ENCODE results near the gene MED9. TPM values are rescaled to one million over a fixed set of nuclear protein-coding genes. Genes with fewer than 3 reads are reported as not detected.

The MED9 gene
- total RNA-seq, 4 donors from 2014 or later, result 3.2 to 17.4 (median 13.4) TPM

GRCh38 chr17:17434477-17434876, 42.3 kb upstream of the MED9 start:
- no peak for TF ChIP-seq CTCF (IDR thresholded peaks at IDR 0.05)
- TF ChIP-seq POLR2A (IDR thresholded peaks at IDR 0.05), result no peak
- Histone ChIP-seq H3K4me3 (no peak overlapping the region), H3K27ac (no peak overlapping the region), H3K27me3 (no peaks in the 10 kb centered on the region), H3K4me1 (no peaks in the 10 kb centered on the region), H3K9me3 (no peaks in the 10 kb centered on the region), H3K36me3 (no peaks in the 10 kb centered on the region)
- intact Hi-C loops (cut with DNase I; ENCODE audit: low total_unique reads), result no loop called here
- no peak for DNase-seq

- no peak overlapping the region for H3K27ac ChIP-seq
Observed at GRCh38 chr17:17435323-17435722, 41.5 kb upstream of the MED9 start.

GRCh38 chr17:17437461-17437860, 39.3 kb upstream of the MED9 start:
- no peaks in the 10 kb centered on the region for H3K36me3 ChIP-seq
- no peak overlapping the region for H3K27ac ChIP-seq
- no peak for TF ChIP-seq CTCF (IDR thresholded peaks at IDR 0.05)
- TF ChIP-seq POLR2A (IDR thresholded peaks at IDR 0.05), result no peak
- no peak for DNase-seq
- intact Hi-C loops (cut with DNase I; ENCODE audit: low total_unique reads), result no loop called here
- no peaks in the 10 kb centered on the region for H3K4me1 ChIP-seq
- H3K9me3 ChIP-seq, result no peaks in the 10 kb centered on the region
- no peaks in the 10 kb centered on the region for H3K27me3 ChIP-seq
- no peak overlapping the region for H3K4me3 ChIP-seq

More at GRCh38 chr17:17435323-17435722, 41.5 kb upstream of the MED9 start:
- Histone ChIP-seq H3K27me3 (no peaks in the 10 kb centered on the region), H3K9me3 (no peaks in the 10 kb centered on the region), H3K4me3 (no peak overlapping the region), H3K4me1 (no peaks in the 10 kb centered on the region), H3K36me3 (no peaks in the 10 kb centered on the region)
- intact Hi-C loops (cut with DNase I; ENCODE audit: low total_unique reads), result no loop called here
- TF ChIP-seq CTCF (IDR thresholded peaks at IDR 0.05), result no peak
- TF ChIP-seq POLR2A (IDR thresholded peaks at IDR 0.05), result no peak
- DNase-seq, result no peak

GRCh38 chr17:17437893-17438292, 38.9 kb upstream of the MED9 start:
- Histone ChIP-seq H3K9me3 (no peaks in the 10 kb centered on the region), H3K27ac (no peak overlapping the region), H3K4me3 (no peak overlapping the region), H3K4me1 (no peaks in the 10 kb centered on the region), H3K27me3 (no peaks in the 10 kb centered on the region), H3K36me3 (no peaks in the 10 kb centered on the region)
- no peak for DNase-seq
- no peak for TF ChIP-seq CTCF (IDR thresholded peaks at IDR 0.05)
- TF ChIP-seq POLR2A (IDR thresholded peaks at IDR 0.05), result no peak
- intact Hi-C loops (cut with DNase I; ENCODE audit: low total_unique reads), result no loop called here

GRCh38 chr17:17440010-17440843, 36.6 kb upstream of the MED9 start:
- Histone ChIP-seq H3K36me3 (no peaks in the 10 kb centered on the region), H3K4me1 (no peaks in the 10 kb centered on the region), H3K27me3 (no peaks in the 10 kb centered on the region), H3K27ac (no peak overlapping the region), H3K9me3 (no peaks in the 10 kb centered on the region), H3K4me3 (no peak overlapping the region)
- DNase-seq, result peak in 1 of 2 donors; percentile 30
- TF ChIP-seq POLR2A (IDR thresholded peaks at IDR 0.05) (no peak), CTCF (IDR thresholded peaks at IDR 0.05) (peak in 1 of 4 experiments; percentile 31)
- intact Hi-C loops (cut with DNase I; ENCODE audit: low total_unique reads), result no loop called here
